Pancreas (tissue), 10 donors: ENCODE data around the gene MPV17L2. TPM values are rescaled to one million over a fixed set of nuclear protein-coding genes. Genes with fewer than 3 reads are reported as not detected.

Experiments
- ATAC-seq, 4 donors: fragments of 200-7000 bp; cut with Tn5 transposase; one replicate each; pipeline versions ENCODE4 v1.8.0 to v1.9.1; 2020; ENCODE audit warnings: mild to moderate bottlenecking in 4 of 4, moderate library complexity in 4 of 4
- DNase-seq, 6 donors: peaks; one replicate each; pipeline ENCODE4 v3.0.0-alpha.2; 2020
- FAIRE-seq: peaks from 2 replicates; lab custom pipeline; 2012; peaks lifted over from hg19 to GRCh38; lab: Jason Lieb, UNC
- H3K27ac ChIP-seq, 4 donors: fragments of 200-600 bp; sonication (generic); 1 replicate in 3 of 4; 2 replicates in 1 of 4; pipeline versions ENCODE4 v1.5.0 to v1.8.0; 2020
- H3K27me3 ChIP-seq, 4 donors: fragments of 200-600 bp; one replicate each; pipeline ENCODE4 v1.8.0; 2021
- H3K36me3 ChIP-seq, 3 donors: fragments of 200-600 bp; sonication (generic) in 1 of 3; one replicate each; pipeline versions ENCODE4 v1.5.0 to v1.8.0; 2020 to 2021
- H3K4me1 ChIP-seq, 3 donors: fragments of 200-600 bp; one replicate each; pipeline ENCODE4 v1.8.0; 2021
- H3K4me3 ChIP-seq, 4 donors: fragments of 200-600 bp; sonication (generic) in 2 of 4; one replicate each; pipeline versions ENCODE4 v1.5.0 to v1.8.0; 2020 to 2021
- H3K9me3 ChIP-seq, 4 donors: fragments of 200-600 bp; one replicate each; pipeline ENCODE4 v1.8.0; 2021
- WGBS, 2 donors: extraction: QIAGEN DNeasy Blood & Tissue Kit; methylation state at CpG; one replicate each; pipeline ENCODE4 v1.1.7; 2013; 5-methylcytosine and 5-hydroxymethylcytosine counted together
- intact Hi-C, 3 donors: fragments of 100-400 bp; cut with DNase I; formaldehyde crosslinking; loops; one replicate each; pipeline versions ENCODE4 v1.11.1 to v1.14.2; 2022
- polyA plus RNA-seq, 2 donors: library from polyadenylated mRNA; stranded (reverse); fragments of 200-250 nt; gene quantifications; one replicate each; pipeline ENCODE4 v1.2.3, GENCODE V29; 2013
- total RNA-seq, 6 donors: library from RNA; stranded (reverse); fragmentation: NEBNext Ultra II Directional in 4 of 6; extraction: Animal tissue kit (Norgen Biotek cat#: 25700) in 4 of 6; gene quantifications; one replicate each; pipeline versions ENCODE4 v1.2.1 to v1.2.4, GENCODE V29; 2021 to 2023
- TF ChIP-seq, protein P1 (sequence below), 4 donors: fragments of 200-600 bp; sonication (generic) in 3 of 4; IDR thresholded peaks; one replicate each; pipeline versions ENCODE4 v1.5.0 to v1.8.0; 2021; ENCODE audit warnings: antibody characterized with exemption in 4 of 4
- donor health status: healthy with polysubstance abuse.
- donor health status: DM: no; HTN: no; CAD: no; lungs with moderate emphysema.
- donor health status: DM: no; HTN: no; CAD: no.
- donor health status: control.
- donor health status: control.
- donor health status: Bipolar disorder and iron deficiency.
- donor health status: DM: yes; HTN: yes; CAD: no.
- donor health status: DM: no; HTN: no; CAD: no.
- donor health status: DM: no; HTN: no; CAD: no.
- donor health status: DM: yes; HTN: yes; CAD: no.

Gene MPV17L2
- total and polyA plus RNA-seq, 8 donors: 2.8 to 10.4 (median 5.0) TPM

DNA sequence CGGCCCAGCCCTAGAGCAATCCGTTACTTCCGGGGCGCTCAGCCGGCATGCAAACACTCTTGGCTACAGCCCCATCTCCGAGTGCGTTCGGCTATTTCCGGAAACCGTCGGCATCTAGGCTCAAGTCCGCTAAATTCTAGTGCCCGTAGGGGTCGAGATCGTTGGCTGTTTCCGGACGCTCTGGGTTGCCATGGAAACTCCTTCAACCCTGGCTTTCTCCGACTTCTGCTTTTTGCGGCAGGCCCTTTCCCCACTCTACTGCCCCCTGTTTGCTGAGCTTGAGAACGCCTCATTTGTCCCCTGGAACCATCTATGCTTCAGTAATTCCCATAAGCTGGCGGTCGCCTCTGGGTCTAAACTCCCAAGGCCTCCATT lies 40.6 kb upstream of the MPV17L2 start:
- Histone ChIP-seq H3K4me1 (peaks cover 13 to 23% (median 18%) of the 10 kb centered on the region in 3 donors), H3K27ac (peak overlapping the region; percentile 80 to 92 (median 89)), H3K36me3 (no peaks in the 10 kb centered on the region), H3K27me3 (no peaks in the 10 kb centered on the region), H3K9me3 (no peaks in the 10 kb centered on the region), H3K4me3 (peak overlapping the region; percentile 6 to 86 (median 74))
- FAIRE-seq: peak; percentile 68
- intact Hi-C loops: no loop called here
- TF ChIP-seq, protein P1, sequence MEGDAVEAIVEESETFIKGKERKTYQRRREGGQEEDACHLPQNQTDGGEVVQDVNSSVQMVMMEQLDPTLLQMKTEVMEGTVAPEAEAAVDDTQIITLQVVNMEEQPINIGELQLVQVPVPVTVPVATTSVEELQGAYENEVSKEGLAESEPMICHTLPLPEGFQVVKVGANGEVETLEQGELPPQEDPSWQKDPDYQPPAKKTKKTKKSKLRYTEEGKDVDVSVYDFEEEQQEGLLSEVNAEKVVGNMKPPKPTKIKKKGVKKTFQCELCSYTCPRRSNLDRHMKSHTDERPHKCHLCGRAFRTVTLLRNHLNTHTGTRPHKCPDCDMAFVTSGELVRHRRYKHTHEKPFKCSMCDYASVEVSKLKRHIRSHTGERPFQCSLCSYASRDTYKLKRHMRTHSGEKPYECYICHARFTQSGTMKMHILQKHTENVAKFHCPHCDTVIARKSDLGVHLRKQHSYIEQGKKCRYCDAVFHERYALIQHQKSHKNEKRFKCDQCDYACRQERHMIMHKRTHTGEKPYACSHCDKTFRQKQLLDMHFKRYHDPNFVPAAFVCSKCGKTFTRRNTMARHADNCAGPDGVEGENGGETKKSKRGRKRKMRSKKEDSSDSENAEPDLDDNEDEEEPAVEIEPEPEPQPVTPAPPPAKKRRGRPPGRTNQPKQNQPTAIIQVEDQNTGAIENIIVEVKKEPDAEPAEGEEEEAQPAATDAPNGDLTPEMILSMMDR (IDR thresholded peaks at IDR 0.05): peak in 3 of 4 donors; percentile 11 to 41 (median 22)
- WGBS, 2 donors: 0% methylated on average over 22 of the region's 22 CpGs
- ATAC-seq: peak; percentile 64 to 82 (median 73)
- peak; percentile 88 to 98 (median 95) for DNase-seq

DNA sequence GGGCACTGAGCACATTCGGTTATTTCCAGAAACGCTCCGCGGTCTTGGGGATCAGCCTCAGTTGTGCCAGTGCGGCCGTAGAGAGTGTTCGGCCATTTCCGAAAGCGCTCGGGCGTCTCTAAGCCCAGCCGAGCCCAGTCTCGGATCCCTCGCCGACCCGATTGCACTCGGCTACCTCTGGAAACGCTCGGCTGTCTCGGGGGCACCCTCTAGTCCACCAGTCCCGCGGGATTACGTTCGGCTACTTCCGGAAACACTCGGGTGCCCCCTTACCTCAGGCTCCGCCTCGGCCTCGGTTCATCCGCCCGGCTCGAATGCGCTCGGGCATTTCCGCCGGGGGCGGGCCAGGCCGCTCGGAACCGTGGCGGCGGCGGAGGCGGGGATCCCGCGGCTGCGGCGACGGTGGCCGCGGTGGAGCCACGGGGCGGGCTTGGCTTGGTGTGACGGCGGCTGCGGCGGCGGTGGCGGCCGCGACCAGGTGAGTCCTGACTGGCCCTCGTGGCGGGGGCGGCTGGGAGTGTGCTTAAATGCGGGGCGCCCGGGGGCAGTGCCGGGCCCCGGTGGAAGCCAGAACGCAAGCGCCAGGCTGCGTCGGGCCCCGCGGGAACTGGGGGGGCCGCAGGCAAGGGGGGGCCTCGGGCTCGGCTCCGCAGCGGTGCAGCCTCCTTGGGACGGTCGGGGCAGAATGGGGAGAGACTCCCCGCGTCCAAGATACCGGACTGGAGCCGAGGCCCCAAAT lies 40.0 kb upstream of the MPV17L2 start, which contains the start of gene PIK3R2:
TSS of gene PIK3R2 (plus strand) at position 347 of the 739 bp plus-strand sequence. CDS start 2,717 bp downstream, outside the sequence.
- Histone ChIP-seq H3K9me3 (no peaks in the 10 kb centered on the region), H3K27me3 (no peaks in the 10 kb centered on the region), H3K4me1 (peaks cover 13 to 27% (median 21%) of the 10 kb centered on the region in 3 donors), H3K4me3 (peak within 1 kb of the TSS; percentile 66 to 86 (median 74)), H3K27ac (peak within 1 kb of the TSS; percentile 80 to 92 (median 89)), H3K36me3 (no peaks in the 10 kb centered on the region)
- intact Hi-C loops: no loop called here
- FAIRE-seq (peak; percentile 73), ATAC-seq (peak; percentile 83 to 90 (median 85)), DNase-seq (peak; percentile 99 to 100 (median 100))
- TF ChIP-seq, protein P1 (IDR thresholded peaks at IDR 0.05): no peak
- 0% methylated on average over 68 to 86 of the region's 86 CpGs for WGBS, 2 donors

DNA sequence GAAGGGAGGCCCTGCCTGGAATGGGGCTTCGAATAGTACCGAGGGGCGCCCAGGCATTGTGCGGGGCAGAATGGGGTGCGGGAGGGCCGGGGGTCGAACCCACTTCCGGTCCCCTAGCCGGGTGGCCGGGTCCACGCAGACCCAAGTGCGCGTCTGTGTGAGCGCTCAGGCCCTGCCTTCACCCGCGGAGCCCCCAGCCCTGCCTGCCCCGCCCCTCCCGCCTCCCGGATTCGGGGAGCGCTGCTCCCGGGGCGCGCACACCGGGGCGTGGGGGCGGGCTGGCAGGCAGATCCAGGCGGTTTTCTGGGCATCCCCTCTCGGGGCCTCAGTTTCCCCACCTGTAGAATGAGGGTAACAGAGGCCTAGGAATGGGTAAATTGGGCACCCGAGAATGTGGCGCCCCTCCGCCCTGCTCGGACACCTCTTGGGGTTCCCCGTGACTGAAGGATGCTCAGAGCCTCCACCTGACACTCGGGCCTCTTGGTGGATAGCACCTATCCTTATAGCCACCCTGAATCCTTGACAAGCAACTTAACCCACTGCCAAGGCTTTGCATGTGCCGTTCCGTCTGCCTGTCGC lies 39.4 kb upstream of the MPV17L2 start:
- FAIRE-seq: no peak
- TF ChIP-seq, protein P1 (IDR thresholded peaks at IDR 0.05): no peak
- intact Hi-C loops: no loop called here
- Histone ChIP-seq H3K4me1 (peaks cover 13 to 27% (median 21%) of the 10 kb centered on the region in 3 donors), H3K9me3 (no peaks in the 10 kb centered on the region), H3K27me3 (no peaks in the 10 kb centered on the region), H3K36me3 (no peaks in the 10 kb centered on the region), H3K4me3 (peak overlapping the region; percentile 66 to 86 (median 74)), H3K27ac (peak overlapping the region; percentile 70 to 92 (median 86))
- WGBS, 2 donors: 1 to 2% methylated on average over 30 to 38 of the region's 38 CpGs
- no peak for ATAC-seq
- peak in 2 of 6 donors; percentile 47 to 72 for DNase-seq

DNA sequence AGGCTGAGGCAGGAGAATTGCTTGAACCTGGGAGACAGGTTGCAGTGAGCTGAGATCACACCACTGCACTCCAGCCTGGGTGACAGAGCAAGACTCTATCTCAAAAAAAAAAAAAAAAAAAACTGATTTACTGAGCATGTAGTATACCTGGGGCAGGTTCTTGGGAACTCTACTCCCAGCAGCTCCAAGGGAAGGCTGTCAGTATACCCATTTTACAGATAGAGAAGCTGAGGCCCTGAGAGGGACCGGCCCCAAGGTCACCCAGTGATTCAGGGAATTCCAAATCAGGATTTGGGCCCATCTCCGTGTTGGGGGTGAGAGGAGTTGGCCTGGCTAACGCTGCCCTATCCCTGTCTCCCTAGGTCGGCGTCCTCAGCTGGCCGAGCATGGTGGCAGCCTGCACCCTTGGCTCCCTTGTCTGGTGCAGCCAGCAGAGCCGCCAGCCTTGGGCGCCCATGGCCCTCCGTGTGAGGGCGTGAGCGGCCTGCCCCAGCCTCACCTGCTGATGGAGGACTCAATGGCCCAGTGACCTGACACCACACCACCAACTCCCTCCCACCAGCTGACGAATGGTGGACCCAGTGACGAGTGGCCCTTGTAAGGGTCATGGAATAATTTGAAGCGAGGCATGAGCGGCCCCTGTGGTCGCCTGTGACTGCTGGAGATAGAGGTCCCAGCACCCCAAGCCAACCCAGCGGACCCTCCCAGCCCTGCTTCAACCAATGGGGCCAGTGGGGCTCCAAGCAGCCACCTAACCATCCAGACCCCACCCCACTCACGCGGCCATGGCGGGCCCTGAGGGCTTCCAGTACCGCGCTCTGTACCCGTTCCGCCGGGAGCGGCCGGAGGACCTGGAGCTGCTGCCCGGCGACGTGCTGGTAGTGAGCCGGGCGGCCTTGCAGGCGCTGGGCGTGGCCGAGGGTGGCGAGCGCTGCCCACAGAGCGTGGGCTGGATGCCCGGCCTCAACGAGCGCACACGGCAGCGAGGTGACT lies 37.6 kb upstream of the MPV17L2 start:
- peak in 4 of 6 donors; percentile 33 to 84 (median 46) for DNase-seq

More for the DNA sequence above, 37.6 kb upstream of the MPV17L2 start:
- intact Hi-C loops: no loop called here
- peaks cover 13 to 27% (median 21%) of the 10 kb centered on the region in 3 donors for H3K4me1 ChIP-seq
- no peak overlapping the region for H3K4me3 ChIP-seq
- ATAC-seq: no peak
- no peak for FAIRE-seq
- H3K27ac ChIP-seq: peak overlapping the region in 1 of 4 donors; percentile 62
- 92% methylated on average over 41 to 43 of the region's 43 CpGs for WGBS, 2 donors
- H3K36me3 ChIP-seq: no peaks in the 10 kb centered on the region
- TF ChIP-seq, protein P1 (IDR thresholded peaks at IDR 0.05): no peak
- H3K27me3 ChIP-seq: no peaks in the 10 kb centered on the region
- H3K9me3 ChIP-seq: no peaks in the 10 kb centered on the region
